Stimulated activated CD4-positive, alpha-beta T cell treated with anti-CD3 and anti-CD28 coated beads, Interleukin-4, amount 100 ng/mL, for 4 hours (primary cell): ENCODE results near the gene PARP16.
"Not testable (repeated sequence)": the region's sequence is repeated elsewhere in the genome, so short reads cannot be mapped to it uniquely, and the experiment has no call there.

Experiments used
- DNase-seq, 2 experiments: peaks; one replicate each; pipeline ENCODE4 v3.0.0-alpha.2; 2020

The PARP16 gene

DNA sequence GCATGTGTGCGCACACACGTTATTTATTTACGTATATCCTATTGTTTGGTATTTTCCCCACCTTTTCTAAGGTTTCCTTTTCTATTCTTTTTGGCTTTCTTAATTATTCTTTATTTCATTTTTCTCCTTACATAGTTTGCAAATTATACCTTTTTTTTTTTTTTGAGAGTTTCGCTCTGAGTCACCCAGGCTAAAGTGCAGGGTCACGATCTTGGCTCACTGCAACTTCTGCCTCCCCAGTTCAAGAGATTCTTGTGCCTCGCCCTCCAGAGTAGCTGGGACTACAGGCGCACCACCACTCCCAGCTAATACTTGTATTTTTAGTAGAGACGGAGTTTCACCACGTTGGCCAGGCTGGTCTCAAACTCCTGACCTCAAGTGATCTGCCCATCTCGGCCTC is 55.4 kb downstream of the PARP16 start:
- DNase-seq, result no peak

DNA sequence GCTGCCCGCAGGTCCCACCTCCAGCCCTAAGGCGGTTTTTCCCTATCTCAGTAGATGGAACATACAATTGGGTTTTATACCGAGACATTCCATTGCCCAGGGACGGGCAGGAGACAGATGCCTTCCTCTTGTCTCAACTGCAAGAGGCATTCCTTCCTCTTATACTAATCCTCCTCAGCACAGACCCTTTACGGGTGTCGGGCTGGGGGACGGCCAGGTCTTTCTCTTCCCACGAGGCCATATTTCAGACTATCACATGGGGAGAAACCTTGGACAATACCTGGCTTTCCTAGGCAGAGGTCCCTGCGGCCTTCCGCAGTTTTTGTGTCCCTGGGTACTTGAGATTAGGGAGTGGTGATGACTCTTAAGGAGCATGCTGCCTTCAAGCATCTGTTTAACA is 59.8 kb downstream of the PARP16 start:
- not testable (repeated sequence) for DNase-seq

DNA sequence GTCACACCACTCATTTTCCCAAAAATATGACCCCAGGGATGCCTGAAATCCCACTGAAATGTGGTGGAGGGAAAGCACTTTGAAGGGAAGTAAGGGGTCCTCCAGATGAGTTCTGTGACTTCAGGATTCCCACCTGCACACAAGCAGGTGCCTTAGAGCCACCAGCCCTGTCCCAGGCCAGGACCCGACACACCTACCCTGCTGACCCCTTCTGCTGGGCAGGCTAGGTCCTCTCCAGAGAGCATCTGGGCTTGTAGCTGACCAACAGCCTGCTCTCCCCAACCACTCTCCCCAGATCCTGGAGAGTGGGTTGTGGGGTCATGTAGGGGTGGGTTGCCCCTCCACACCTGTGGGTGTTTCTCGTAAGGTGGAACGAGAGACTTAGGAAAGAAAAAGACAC is 60.5 kb downstream of the PARP16 start:
- no peak for DNase-seq

DNA sequence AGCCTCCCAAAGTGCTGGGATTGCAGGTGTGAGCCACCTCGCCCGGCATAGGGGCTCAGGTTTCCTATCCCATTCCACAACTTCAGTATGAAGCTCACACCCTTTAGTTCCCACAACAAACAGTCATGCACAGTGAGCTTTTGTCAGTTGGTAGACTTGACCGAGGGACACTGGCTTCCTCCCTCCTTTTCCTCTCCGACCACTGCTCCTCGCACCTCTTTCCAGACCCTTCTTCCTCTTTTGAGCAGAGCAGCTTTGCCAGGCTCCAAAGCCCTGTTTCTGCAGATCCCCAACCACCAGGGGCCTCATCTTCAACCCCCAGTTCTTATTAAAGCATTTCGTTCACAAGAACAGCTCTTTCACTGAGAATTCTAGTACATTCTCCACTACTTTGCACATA is 62.7 kb downstream of the PARP16 start:
- no peak for DNase-seq

DNA sequence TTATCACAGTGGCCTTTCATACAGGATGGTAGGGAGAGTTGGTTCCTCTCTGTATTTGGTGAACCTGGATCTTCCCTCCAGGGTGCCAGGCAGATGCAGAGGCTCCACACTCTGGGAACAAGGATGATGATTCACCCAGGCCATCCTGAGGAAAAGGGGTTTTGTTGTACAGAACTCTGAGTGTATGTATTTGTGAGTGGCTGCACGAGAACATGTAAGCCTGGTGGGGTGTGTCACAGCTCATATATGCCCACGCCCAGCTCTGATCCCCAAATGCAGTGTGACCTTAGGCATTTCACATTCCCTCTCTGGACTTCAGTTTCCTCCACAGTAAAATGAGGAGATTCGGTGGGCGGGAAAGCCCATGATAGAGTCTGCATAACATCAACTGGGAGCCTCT is 63.8 kb downstream of the PARP16 start:
- DNase-seq, result no peak

DNA sequence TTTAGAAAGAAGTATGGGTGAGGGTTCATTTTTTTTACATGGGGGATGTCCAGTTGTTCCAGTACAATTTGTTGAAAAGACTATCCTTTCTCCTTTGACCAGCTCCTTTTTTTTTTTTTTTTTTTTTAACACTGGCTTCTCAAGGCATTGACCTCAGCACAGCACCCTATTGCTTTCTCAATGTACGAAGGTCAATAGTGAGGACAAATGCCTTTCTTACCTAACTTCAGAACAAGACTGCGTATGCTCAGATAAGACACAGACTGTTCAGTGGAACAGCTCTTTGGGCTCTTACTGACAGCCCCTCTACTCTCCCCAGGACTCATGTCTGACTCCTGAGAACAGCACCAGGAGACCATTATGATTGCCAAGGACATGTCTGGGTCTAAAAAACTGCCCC is 65.0 kb downstream of the PARP16 start:
- no peak for DNase-seq

DNA sequence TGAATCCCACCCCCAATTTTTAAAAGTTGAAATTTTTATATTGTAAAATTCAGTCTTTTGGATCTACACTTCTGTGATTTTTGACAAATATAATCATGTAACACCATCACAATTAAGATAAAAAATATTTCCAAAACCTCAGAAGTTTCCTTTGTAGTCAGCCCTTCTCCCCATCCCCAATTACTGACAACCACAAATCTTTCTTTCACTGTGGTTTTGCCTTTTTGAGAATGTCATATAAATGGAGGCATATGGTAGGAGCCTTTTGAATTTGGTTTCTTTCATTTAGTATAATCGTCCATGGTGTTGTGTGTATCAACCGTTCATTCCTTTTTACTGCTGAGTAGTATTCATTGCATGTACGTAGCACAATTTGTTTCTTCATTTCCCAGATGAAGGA is 67.5 kb downstream of the PARP16 start:
- DNase-seq, result no peak

DNA sequence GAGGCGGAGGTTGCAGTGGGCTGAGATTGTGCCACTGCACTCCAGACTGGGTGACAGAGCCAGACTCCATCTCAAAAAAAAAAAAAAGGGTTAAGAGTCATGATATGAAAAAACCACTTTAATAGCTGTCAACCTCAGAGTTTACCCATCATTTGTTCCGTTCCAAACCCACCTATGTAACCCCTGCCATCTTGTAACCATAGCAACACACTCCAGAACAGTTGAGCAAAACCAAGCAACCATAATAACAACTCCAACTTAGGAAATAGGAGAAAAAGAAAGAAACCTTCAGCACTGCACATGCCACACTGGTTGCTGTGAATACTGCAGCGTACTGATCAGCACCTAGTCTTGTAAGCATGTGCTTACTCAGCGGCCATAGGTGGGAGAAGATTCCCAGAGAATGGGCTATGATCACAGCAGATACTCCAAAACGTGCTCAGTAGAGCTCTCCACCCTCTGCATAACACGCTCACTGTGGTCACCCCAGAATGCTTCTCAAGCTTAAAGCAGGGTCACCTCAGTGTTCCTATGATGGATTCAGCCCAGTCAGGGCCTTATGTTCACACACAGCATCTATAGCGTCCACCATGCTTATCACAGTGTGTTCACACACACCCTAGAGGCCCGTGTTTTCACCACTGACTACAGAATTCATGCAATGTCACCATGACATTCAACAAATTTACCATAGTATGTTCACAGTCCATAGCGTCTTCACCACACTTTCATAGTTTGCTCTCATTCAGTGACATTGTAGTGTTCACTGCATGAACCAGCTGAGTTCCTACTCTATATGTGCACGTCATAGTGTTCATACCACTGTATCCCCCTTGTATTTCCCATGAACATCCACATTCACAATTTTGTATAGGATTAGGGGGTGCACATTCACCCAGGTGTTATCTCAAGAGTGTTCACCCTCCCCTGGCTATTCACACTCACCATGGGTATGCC is 68.9 kb downstream of the PARP16 start:
- DNase-seq, result no peak

DNA sequence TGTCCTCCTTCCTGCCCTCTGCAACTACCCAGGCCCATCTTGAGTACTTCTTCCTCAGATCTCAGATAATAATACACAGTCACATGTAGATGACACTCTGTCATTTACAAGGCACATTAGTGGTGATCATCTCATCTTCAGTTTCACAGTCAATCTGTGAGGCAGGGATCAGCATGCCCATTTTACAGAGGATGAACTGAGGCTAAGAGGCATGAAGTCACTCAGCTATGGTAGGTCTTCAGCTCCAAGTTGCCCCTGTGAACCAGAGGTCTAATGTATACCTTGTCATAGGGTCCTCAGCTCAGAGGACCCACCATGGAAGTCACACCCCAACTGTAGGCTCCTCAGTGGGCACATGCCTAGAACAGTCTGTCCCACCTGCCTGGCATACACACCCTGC is 71.2 kb downstream of the PARP16 start:
- no peak for DNase-seq

DNA sequence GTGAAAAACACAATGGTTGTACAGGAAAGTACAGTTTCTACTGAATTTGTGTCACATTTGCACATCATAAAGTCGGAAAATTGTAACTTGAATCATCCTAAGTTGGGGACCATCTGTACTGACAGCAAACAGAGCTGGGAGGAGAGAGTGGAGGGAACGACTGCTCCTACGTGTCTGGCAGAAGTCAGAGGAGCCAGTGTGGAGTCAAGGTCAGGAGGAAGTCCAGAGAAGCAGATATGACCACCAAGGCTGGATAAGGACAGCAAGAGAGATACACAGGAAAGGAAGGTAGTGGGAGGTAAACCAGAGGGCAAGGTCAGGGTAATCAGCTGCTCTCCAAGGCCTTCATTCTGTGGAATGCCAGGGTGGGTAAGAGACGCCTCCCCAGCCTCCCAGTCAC is 72.7 kb downstream of the PARP16 start:
- DNase-seq, result no peak

DNA sequence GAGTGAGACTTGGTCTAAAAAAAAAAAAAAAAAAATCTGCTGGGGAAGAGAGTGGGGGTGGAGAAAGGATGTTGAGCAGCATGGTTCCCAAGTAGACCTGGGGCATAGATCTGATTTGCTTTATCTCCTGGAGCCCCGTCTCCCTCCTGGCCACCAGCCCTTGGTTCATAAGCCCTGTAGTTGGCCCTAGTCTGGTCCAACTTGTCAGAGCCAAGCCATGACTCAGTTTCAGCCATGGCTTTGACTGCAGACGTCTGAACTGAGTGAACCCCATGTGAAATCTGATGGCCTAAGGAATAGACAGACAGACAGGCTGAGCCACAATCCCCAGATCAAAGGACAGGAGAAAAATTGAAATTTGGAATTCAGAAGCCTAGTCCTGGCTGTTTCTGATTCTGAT is 73.4 kb downstream of the PARP16 start:
- DNase-seq, result no peak

DNA sequence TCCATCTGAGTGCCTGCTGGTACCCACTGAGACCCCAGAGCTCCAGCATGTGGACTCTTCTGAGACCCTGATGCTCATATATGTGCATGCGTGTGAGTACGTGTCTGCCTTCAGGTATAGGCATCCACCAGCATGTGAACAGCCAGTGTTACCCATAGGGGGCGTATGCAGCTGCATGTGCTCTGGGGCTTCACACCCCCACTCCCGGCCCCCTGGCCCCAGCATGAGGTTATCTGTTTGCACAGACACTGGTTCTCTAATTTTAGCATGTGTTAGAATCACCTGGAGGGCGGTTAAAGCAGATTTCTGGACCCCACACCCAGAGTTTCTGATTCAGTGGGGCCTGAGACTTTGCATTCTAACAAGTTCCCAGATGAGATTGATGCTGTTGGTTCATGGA is 74.6 kb downstream of the PARP16 start:
- DNase-seq, result peak; percentile 10 to 28

DNA sequence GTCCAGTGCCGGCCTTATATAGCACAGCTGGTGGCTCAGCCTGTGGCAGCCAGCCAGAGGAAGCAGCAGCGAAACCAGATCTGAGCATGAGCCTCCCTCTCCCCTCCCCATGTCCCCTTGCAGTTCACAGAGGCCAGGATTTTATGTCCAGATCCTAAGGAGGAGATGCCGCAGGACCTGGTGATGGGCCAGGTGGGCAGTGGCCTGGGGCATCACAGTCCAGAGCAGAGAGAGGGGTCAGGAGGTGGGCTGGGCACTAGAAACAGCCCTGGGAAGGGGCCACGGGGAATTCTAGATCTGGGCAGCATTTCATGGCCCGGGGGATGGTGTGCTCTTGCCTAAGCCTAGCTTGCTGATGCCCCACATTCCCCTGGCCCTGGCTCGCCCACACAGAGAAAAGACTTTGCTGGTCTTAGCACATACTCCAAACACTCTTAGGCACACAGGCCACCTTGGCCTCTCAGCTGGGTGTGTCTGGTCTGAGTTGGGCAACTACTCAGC is 75.2 kb downstream of the PARP16 start:
- no peak for DNase-seq

DNA sequence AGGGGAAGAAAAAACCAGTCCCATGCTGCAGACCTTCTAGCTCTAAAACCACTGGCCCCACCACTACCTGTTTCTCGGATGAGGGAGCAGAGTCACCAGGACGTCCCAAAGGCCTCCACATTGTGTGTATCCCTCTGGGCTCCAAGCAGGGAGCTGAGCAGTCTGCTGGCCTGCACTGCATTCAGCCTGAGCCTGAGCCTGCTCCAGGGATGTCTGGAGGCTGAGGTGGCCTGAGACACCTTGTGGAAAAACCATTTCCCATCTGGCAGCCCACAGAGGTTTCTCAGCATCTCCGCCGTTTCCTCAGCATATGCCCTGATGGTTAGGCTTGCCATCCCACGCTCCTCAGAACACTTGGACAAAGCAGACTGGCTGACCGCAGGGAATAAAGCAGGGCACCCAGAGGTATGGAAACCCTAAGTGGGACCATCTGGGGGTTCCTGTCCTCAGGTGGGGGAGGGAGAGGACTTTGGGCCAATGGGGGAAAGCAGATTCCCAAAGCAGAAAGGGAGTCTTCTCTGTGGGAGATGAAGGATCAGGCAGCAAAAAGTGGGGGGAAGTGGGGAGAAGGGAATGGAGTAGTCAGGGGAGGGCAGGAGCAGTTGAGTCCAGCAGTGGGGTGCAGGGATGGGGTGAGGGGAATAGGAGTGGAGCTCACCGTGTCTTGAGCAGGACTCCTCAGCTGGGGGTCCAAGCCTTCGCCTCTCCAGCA is 75.8 kb downstream of the PARP16 start, which contains the start of gene CILP:
Gene CILP, minus strand, starts transcription at position 704 of the 712 bp plus-strand sequence. CDS start 1,718 bp downstream, outside the sequence.
- no peak for DNase-seq

DNA sequence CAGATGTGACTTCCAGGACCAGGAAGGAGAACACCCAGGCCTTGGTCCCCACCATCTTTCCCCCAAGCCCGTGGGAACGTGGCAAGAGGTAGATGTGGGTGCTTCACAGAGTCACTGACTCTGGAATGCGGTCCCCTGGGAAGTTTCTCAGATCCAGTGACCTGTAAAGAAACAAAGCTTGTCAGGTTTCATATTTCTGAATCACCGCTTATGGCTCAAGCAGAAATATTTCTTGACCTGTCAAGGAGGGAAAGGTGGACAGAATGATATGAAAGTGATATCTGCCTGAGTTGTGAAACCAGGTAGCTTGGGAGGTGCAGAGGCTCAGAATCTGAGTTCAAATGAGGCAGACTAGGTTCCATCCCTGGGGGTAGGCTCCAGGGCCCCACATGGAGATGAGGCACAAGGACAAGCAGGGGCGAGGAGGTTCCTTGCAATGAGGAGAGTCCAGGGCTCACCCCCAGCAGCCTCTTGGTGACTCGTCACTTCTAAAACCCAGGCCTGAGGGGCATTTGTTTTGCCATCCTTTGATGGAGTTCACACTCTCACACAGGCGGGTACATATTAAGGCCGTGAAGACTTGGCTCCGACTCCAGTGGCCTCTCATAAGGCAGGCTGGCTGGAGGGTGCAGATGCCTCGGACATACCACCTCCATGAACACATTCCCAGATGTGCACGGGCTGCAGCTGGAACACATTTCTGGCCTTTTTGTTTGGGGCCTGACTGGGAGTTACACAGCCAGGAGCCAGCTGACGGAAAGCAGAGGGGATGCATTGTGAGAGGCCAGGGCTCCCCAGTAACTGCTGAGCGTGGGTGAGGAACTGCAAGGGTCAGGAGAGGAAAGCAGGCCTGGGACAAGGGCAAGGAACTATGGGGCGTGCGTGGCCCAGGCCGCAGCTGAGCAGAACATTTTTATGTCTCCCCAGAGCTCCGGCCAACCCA is 76.7 kb downstream of the PARP16 start:
- no peak for DNase-seq

DNA sequence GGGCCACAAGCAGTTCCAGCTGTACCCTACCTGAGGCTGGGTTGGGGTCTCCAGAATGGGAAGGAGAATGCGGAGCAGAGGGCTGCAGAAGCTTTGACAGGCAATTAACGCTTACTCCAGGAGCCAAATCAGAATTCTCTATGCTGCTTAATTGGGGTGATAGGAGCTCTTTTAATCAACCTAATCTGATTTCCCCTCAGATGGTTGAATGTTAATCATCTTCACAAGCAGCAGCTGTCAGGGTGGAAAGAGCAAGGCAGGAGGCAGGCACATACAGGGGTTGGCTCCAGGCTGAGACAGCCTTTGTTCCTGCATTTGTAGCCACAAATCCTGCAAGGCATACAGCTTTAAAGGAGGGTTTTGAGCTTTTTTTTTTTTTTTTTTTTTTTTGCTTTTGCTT is 78.0 kb downstream of the PARP16 start:
- DNase-seq, result no peak
